Measurements from ENCODE around the gene HYAL3. TPM values are rescaled to one million over a fixed set of nuclear protein-coding genes. Genes with fewer than 3 reads are reported as not detected.

Gene HYAL3
- total and polyA plus RNA-seq, 8 donors = 1.3 to 7.9 (median 4.4) TPM; not detected in 2

GRCh38 chr3:50268276-50268675 lies 30.9 kb downstream of the HYAL3 start:
- no peak for DNase-seq
- peaks cover 69 to 100% (median 85%) of the 10 kb centered on the region in 4 donors for H3K4me1 ChIP-seq
- 18 to 30% (median 29%) methylated on average over 3 of the region's 3 CpGs for WGBS, 5 donors
- H3K4me3 ChIP-seq = peak overlapping the region; percentile 34 to 52 (median 45)
- H3K36me3 ChIP-seq = peaks cover 0 to 3% (median 0%) of the 10 kb centered on the region in 4 donors
- H3K27me3 ChIP-seq = peaks cover 0 to 7% (median 0%) of the 10 kb centered on the region in 3 donors
- intact Hi-C loops (cut with DNase I; ENCODE audit: low total_unique reads) = no loop called here
- H3K9me3 ChIP-seq = no peaks in the 10 kb centered on the region
- H3K27ac ChIP-seq = peak overlapping the region; percentile 88 to 98 (median 95)
- no peak for TF ChIP-seq POLR2AphosphoS5 (IDR thresholded peaks at IDR 0.05)
- no peak for TF ChIP-seq POLR2A (IDR thresholded peaks at IDR 0.05)
- TF ChIP-seq, protein P1, sequence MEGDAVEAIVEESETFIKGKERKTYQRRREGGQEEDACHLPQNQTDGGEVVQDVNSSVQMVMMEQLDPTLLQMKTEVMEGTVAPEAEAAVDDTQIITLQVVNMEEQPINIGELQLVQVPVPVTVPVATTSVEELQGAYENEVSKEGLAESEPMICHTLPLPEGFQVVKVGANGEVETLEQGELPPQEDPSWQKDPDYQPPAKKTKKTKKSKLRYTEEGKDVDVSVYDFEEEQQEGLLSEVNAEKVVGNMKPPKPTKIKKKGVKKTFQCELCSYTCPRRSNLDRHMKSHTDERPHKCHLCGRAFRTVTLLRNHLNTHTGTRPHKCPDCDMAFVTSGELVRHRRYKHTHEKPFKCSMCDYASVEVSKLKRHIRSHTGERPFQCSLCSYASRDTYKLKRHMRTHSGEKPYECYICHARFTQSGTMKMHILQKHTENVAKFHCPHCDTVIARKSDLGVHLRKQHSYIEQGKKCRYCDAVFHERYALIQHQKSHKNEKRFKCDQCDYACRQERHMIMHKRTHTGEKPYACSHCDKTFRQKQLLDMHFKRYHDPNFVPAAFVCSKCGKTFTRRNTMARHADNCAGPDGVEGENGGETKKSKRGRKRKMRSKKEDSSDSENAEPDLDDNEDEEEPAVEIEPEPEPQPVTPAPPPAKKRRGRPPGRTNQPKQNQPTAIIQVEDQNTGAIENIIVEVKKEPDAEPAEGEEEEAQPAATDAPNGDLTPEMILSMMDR (IDR thresholded peaks at IDR 0.05) = no peak
- no peak for TF ChIP-seq EP300 (IDR thresholded peaks at IDR 0.05)

GRCh38 chr3:50267280-50267913 lies 31.8 kb downstream of the HYAL3 start:
- TF ChIP-seq POLR2AphosphoS5 (IDR thresholded peaks at IDR 0.05) (peak; percentile 55 to 92 (median 89)), EP300 (IDR thresholded peaks at IDR 0.05) (no peak), POLR2A (IDR thresholded peaks at IDR 0.05) (peak in 2 of 4 donors; percentile 44 to 61)
- TF ChIP-seq, protein P1 (IDR thresholded peaks at IDR 0.05) = no peak
- intact Hi-C loops (cut with DNase I; ENCODE audit: low total_unique reads) = no loop called here
- Histone ChIP-seq H3K4me3 (peak overlapping the region; percentile 34 to 52 (median 45)), H3K9me3 (no peaks in the 10 kb centered on the region), H3K27me3 (peaks cover 0 to 6% (median 0%) of the 10 kb centered on the region in 3 donors), H3K4me1 (peaks cover 62 to 98% (median 79%) of the 10 kb centered on the region in 4 donors), H3K27ac (peak overlapping the region; percentile 88 to 98 (median 95)), H3K36me3 (peaks cover 0 to 3% (median 0%) of the 10 kb centered on the region in 4 donors)
- WGBS, 5 donors = 6 to 14% (median 9%) methylated on average over 6 to 22 of the region's 22 CpGs
- DNase-seq = peak; percentile 87 to 90

DNA sequence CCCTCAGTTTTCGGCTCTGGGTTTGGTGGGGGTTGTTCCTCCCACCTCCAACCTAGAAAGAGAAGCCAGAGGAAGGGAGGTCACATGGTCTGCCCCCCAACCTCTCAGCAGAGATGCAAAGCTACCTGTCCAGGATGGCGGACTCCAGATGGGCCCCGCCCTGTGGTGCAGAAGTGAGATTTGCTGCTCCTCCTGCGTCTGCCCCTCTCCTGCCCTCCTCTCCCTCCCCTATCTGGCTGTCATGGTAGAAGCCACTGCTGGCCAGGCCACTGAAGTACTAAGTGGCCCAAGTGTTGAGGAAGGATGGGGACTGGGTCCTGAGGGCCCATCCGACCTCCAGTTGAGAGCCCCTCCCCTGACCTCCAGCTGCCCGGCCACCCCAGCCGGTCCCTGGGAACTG lies 32.4 kb downstream of the HYAL3 start:
- 12 to 48% (median 25%) methylated on average over 3 to 7 of the region's 7 CpGs for WGBS, 5 donors
- peak in 1 of 2 donors; percentile 56 for DNase-seq
- TF ChIP-seq EP300 (IDR thresholded peaks at IDR 0.05) = no peak
- no peak for TF ChIP-seq POLR2AphosphoS5 (IDR thresholded peaks at IDR 0.05)
- TF ChIP-seq, protein P1 (IDR thresholded peaks at IDR 0.05) = no peak
- no peak for TF ChIP-seq POLR2A (IDR thresholded peaks at IDR 0.05)
- intact Hi-C loops (cut with DNase I; ENCODE audit: low total_unique reads) = no loop called here
- peaks cover 0 to 6% (median 0%) of the 10 kb centered on the region in 3 donors for H3K27me3 ChIP-seq
- peak overlapping the region; percentile 34 to 52 (median 45) for H3K4me3 ChIP-seq
- H3K36me3 ChIP-seq = peaks cover 0 to 3% (median 0%) of the 10 kb centered on the region in 4 donors
- no peaks in the 10 kb centered on the region for H3K9me3 ChIP-seq
- peak overlapping the region; percentile 88 to 98 (median 95) for H3K27ac ChIP-seq
- peaks cover 62 to 93% (median 77%) of the 10 kb centered on the region in 4 donors for H3K4me1 ChIP-seq

- Histone ChIP-seq H3K4me1 (peaks cover 63 to 92% (median 79%) of the 10 kb centered on the region in 4 donors), H3K27ac (peak overlapping the region; percentile 88 to 98 (median 95)), H3K36me3 (peaks cover 0 to under 1% (median 0%) of the 10 kb centered on the region in 4 donors), H3K4me3 (peak overlapping the region; percentile 34 to 52 (median 45)), H3K9me3 (no peaks in the 10 kb centered on the region), H3K27me3 (peaks cover 0 to 6% (median 0%) of the 10 kb centered on the region in 3 donors)
- intact Hi-C loops (cut with DNase I; ENCODE audit: low total_unique reads) = no loop called here
- WGBS, 5 donors = 54 to 73% (median 62%) methylated on average over 5 to 6 of the region's 6 CpGs
- no peak for DNase-seq
- no peak for TF ChIP-seq POLR2AphosphoS5 (IDR thresholded peaks at IDR 0.05)
These were observed 33.2 kb downstream of the HYAL3 start for GRCh38 chr3:50266017-50266416.
